Ascending aorta (tissue), 2 donors: ENCODE results near the gene CACNG4. TPM values are rescaled to one million over a fixed set of nuclear protein-coding genes. Genes with fewer than 3 reads are reported as not detected.

ENCODE experiments used
- DNase-seq, 2 donors: peaks; one replicate each; pipeline ENCODE4 v3.0.0-alpha.2; 2019; ENCODE audit warnings: low spot score in 2 of 2
- H3K27ac ChIP-seq, 2 donors: fragments of 200-600 bp; sonication (generic); one replicate each; pipeline ENCODE4 v1.5.1; 2016 to 2017; ENCODE audit warnings: mild to moderate bottlenecking in 1 of 2
- H3K27me3 ChIP-seq: fragments of 200-600 bp; sonication (generic); one replicate; pipeline ENCODE4 v1.5.1; 2017
- H3K36me3 ChIP-seq, 2 donors: fragments of 200-600 bp; sonication (generic); one replicate each; pipeline ENCODE4 v1.5.1; 2016
- H3K4me1 ChIP-seq, 2 donors: fragments of 200-600 bp; sonication (generic); one replicate each; pipeline ENCODE4 v1.5.1; 2016 to 2017; ENCODE audit warnings: mild to moderate bottlenecking in 1 of 2
- H3K4me3 ChIP-seq, 2 donors: fragments of 200-600 bp; sonication (generic); one replicate each; pipeline ENCODE4 v1.5.1; 2016 to 2017; ENCODE audit warnings: mild to moderate bottlenecking in 1 of 2
- H3K9me3 ChIP-seq, 2 donors: fragments of 200-600 bp; sonication (generic); one replicate each; pipeline ENCODE4 v1.5.1; 2016
- intact Hi-C: fragments of 100-400 bp; cut with DNase I; formaldehyde crosslinking; loops from one replicate; pipeline ENCODE4 v1.15.1; 2023
- total RNA-seq: library from RNA; depleted of rRNA; stranded (reverse); fragments of >200 nt; gene quantifications from one replicate; pipeline ENCODE4 v1.1.0, GENCODE V29; 2016
- TF ChIP-seq, protein P1 (sequence below), 3 experiments: fragments of 200-600 bp in 2 of 3; fragments of 450-650 bp in 1 of 3; sonication (generic) in 2 of 3; IDR thresholded peaks; one replicate each; pipeline ENCODE4 v1.5.1; 2016 to 2019; ENCODE audit warnings: antibody characterized with exemption in 3 of 3, mild to moderate bottlenecking in 1 of 3, moderate library complexity in 1 of 3

The CACNG4 gene
- total RNA-seq, 1 donor from 2014 or later, result not detected

DNA sequence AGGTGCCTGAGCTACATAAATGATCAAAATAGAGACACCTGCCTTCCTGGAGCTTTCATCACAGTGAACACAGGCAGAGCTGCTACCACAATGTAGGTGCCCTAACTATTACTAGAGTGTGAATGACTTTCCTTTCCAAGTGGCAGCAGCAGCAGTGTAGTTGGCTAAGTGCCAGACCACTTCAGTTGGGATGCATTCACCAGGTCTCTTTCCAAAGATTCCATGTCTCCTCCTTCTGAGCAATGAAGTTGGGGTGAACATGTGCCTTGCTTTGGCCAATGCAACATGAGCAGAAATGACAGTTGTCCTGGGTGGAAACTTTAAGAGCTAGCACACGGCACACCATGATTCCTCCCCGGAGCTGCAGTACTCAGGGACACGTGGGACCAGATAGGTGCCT, 23.3 kb upstream of the CACNG4 start:
- Histone ChIP-seq H3K27ac (no peak overlapping the region), H3K9me3 (no peaks in the 10 kb centered on the region), H3K4me3 (no peak overlapping the region), H3K27me3 (no peaks in the 10 kb centered on the region), H3K4me1 (no peaks in the 10 kb centered on the region), H3K36me3 (no peaks in the 10 kb centered on the region)
- TF ChIP-seq, protein P1, sequence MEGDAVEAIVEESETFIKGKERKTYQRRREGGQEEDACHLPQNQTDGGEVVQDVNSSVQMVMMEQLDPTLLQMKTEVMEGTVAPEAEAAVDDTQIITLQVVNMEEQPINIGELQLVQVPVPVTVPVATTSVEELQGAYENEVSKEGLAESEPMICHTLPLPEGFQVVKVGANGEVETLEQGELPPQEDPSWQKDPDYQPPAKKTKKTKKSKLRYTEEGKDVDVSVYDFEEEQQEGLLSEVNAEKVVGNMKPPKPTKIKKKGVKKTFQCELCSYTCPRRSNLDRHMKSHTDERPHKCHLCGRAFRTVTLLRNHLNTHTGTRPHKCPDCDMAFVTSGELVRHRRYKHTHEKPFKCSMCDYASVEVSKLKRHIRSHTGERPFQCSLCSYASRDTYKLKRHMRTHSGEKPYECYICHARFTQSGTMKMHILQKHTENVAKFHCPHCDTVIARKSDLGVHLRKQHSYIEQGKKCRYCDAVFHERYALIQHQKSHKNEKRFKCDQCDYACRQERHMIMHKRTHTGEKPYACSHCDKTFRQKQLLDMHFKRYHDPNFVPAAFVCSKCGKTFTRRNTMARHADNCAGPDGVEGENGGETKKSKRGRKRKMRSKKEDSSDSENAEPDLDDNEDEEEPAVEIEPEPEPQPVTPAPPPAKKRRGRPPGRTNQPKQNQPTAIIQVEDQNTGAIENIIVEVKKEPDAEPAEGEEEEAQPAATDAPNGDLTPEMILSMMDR (IDR thresholded peaks at IDR 0.05), result no peak
- no peak for DNase-seq
- intact Hi-C loops, result no loop called here

DNA sequence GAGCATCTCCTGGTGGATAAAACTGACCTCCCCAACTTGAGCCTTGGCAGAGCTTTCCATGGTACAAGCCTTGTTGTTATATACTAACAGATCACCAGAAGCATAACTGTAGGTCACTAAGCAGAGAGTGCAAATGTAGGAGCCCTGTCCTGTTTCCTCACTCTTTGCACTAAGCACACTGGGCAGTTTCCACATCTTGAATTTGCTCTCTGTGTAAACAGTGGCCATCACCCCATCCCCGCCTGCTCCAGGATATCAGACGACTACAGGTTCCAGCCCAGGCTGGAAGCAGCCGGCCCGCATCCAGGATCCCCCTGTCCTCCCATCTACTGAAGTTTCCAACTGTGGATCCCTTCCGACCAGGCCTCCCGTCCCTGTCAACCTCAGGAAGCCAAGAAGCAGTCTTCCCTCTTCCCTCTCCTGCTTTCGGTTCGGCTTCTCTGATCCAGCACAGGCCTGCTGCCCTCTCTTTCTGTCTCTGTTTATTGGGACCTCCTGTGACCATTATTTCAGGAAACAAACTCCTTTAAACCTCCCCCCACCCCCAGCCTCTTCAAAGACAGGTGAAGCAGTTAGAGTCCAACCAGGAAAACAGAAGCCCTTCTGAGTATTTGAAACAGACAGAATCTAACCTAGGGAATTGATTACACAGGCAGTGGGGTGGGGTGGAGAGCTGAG, 22.6 kb upstream of the CACNG4 start:
- TF ChIP-seq, protein P1 (IDR thresholded peaks at IDR 0.05), result no peak
- Histone ChIP-seq H3K9me3 (no peaks in the 10 kb centered on the region), H3K4me1 (no peaks in the 10 kb centered on the region), H3K4me3 (no peak overlapping the region), H3K36me3 (no peaks in the 10 kb centered on the region), H3K27ac (no peak overlapping the region), H3K27me3 (no peaks in the 10 kb centered on the region)
- intact Hi-C loops, result no loop called here
- DNase-seq, result no peak

DNA sequence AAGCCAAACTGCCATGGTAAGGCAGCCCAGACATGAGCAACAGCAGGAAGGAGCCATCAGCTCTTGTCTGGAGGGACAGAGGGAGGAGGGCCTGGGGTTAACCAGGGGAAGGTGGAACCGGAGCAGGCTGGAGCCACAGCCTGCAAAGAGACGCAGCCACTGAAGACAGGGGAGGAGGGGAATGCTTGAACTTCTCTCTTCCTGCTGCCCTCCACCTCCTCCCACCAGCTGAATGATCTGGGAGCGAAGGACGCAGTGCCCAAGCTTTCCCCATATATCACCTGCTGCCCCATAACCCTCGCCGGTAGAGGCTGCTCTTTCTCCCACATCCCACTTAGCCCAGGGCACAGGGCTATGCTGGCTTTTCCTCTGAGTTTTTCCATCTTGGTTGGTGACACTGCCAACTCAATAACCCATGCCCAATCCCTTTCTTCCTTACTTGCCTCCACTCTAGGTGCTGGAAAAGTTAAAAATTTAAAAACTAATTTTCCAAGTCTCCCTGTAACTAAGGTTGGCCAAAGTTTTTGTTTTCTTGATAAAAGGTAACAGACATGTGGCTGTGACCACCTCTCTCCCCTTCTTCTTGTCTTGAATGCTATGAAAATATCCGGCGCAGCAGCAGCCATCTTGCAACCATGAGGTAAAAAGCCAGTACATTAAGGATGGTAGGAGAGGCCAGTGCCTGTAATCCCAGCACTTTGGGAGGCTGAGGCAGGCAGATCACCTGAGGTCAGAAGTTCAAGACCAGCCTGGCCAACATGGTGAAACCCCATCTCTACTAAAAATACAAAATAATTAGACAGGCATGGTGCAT, 21.8 kb upstream of the CACNG4 start:
- intact Hi-C loops, result no loop called here
- no peaks in the 10 kb centered on the region for H3K27me3 ChIP-seq
- no peak overlapping the region for H3K4me3 ChIP-seq
- no peak for DNase-seq
- TF ChIP-seq, protein P1 (IDR thresholded peaks at IDR 0.05), result no peak
- no peaks in the 10 kb centered on the region for H3K9me3 ChIP-seq
- H3K4me1 ChIP-seq, result no peaks in the 10 kb centered on the region
- no peaks in the 10 kb centered on the region for H3K36me3 ChIP-seq
- no peak overlapping the region for H3K27ac ChIP-seq

DNA sequence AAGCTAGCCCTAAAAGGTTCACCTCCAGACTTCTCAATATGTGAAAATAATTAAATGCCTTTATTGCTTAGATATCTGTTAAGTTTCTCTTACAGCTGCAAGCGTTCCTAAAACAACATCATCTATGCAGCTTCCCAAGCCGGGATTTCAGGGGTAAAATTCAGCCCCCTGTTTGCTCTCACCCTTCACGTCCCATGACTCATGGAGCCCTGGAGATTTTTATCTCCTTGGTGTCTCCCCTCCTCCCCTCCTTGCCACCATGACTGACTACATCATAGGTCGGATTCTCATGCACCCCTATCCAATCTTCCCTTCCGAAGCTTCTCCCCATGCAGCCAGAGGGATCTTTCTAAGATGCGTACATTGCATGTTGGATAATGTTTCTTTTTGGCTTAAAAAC, 21.0 kb upstream of the CACNG4 start:
- H3K4me1 ChIP-seq, result no peaks in the 10 kb centered on the region
- no peak overlapping the region for H3K27ac ChIP-seq
- no peak overlapping the region for H3K4me3 ChIP-seq
- TF ChIP-seq, protein P1 (IDR thresholded peaks at IDR 0.05), result no peak
- H3K27me3 ChIP-seq, result no peaks in the 10 kb centered on the region
- intact Hi-C loops, result no loop called here
- DNase-seq, result no peak
- H3K9me3 ChIP-seq, result no peaks in the 10 kb centered on the region
- H3K36me3 ChIP-seq, result no peaks in the 10 kb centered on the region

DNA sequence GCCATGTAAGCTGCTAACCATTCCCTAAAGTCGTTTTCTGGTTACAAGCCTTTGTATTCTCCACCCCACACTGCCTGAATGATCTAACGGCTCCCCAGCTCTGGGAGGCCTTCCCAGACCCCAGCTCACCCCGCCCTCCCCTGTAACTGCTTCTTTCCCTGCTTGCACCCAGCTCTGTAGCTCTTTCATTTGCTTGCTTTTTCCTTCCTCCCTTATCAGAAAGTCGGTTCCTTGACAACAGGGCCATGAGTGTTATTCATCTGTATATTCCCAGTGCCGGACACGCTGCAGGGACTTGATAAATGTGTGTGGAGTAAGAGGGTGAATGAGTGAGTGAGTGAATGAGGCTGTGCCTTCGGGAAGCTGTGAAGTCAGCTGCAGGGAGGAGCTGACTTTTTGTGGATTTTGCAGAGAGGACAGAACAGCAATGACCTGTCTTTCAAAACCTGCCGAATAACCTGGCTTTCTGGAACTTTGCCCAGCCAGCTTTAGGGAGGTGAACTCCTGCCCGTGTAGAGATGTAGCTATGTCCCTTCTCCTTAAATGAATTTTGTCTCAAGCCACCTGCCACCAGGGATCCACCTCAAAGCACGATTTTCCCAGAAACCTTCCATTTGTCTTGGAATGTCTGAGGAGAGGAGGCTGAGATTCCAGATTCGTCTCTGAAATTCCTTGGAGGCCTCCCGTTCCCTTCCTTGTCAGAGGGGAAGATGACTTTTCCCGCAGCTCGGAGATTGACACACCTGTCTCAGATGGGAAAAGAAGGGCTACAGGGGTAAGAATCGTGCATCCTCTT, 20.0 kb upstream of the CACNG4 start:
- no peak overlapping the region for H3K27ac ChIP-seq
- intact Hi-C loops, result no loop called here
- TF ChIP-seq, protein P1 (IDR thresholded peaks at IDR 0.05), result no peak
- H3K36me3 ChIP-seq, result no peaks in the 10 kb centered on the region
- no peaks in the 10 kb centered on the region for H3K4me1 ChIP-seq
- no peak overlapping the region for H3K4me3 ChIP-seq
- no peaks in the 10 kb centered on the region for H3K9me3 ChIP-seq
- no peaks in the 10 kb centered on the region for H3K27me3 ChIP-seq
- DNase-seq, result no peak
